T-helper 1 cell treated with Interleukin-12 subunit alpha and Interleukin-12 subunit beta and Interleukin-4 antibody, amounts not matched to agents 30 μg/mL and 1 μg/mL, for 36 hours (primary cell): ENCODE data around the gene ADIG.
A peak's percentile ranks its signal among the peaks of the same experiment; 100 is the strongest.
"Not testable (repeated sequence)": the region's sequence is repeated elsewhere in the genome, so short reads cannot be mapped to it uniquely, and the experiment has no call there.

Experiments used
- H3K27ac Mint-ChIP-seq: one replicate; pipeline ENCODE4 v1.8.0; 2021; ENCODE audit warnings: mild to moderate bottlenecking, mixed read lengths
- H3K27me3 Mint-ChIP-seq: one replicate; pipeline ENCODE4 v1.8.0; 2021; ENCODE audit warnings: low read depth, mixed read lengths
- H3K36me3 Mint-ChIP-seq: one replicate; pipeline ENCODE4 v1.8.0; 2021; ENCODE audit warnings: low read depth, mixed read lengths
- H3K4me1 Mint-ChIP-seq: one replicate; pipeline ENCODE4 v1.8.0; 2021; ENCODE audit warnings: low read depth, mixed read lengths
- H3K4me3 Mint-ChIP-seq: one replicate; pipeline ENCODE4 v1.8.0; 2021; ENCODE audit warnings: mild to moderate bottlenecking, moderate library complexity, mixed read lengths
- H3K9me3 Mint-ChIP-seq: one replicate; pipeline ENCODE4 v1.8.0; 2021; ENCODE audit warnings: mixed read lengths

Gene ADIG

GRCh38 chr20:38586181-38586525, 5.2 kb downstream of the ADIG start:
- no peaks in the 10 kb centered on the region for H3K36me3 Mint-ChIP-seq
- H3K4me3 Mint-ChIP-seq: no peak overlapping the region
- no peaks in the 10 kb centered on the region for H3K4me1 Mint-ChIP-seq
- no peaks in the 10 kb centered on the region for H3K27me3 Mint-ChIP-seq
- H3K27ac Mint-ChIP-seq: no peak overlapping the region
- no peaks in the 10 kb centered on the region for H3K9me3 Mint-ChIP-seq

GRCh38 chr20:38588303-38588702, 7.3 kb downstream of the ADIG start:
- Mint-ChIP-seq H3K9me3 (no peaks in the 10 kb centered on the region), H3K36me3 (no peaks in the 10 kb centered on the region), H3K27ac (no peak overlapping the region), H3K4me3 (no peak overlapping the region), H3K4me1 (no peaks in the 10 kb centered on the region), H3K27me3 (no peaks in the 10 kb centered on the region)

DNA sequence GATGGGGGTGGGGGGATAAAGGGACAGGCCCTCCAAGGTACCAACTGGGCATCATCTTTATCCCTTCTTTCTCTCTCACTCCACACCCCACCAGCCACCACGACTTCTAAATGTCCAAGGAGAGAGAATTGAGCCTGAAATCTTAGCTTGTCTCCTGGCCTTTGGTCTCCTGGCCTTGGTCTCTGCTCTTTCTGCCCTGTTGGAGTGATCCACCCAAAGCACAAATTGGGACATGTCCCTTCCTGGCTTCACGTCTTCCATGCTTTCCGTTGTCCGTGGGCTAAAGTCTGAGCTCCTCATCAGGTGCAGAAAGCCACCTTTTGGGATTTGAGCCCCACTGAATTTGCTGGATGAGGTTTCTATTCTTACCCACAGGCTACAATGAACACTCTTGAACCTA, 8.4 kb downstream of the ADIG start:
- Mint-ChIP-seq H3K4me3 (no peak overlapping the region), H3K36me3 (no peaks in the 10 kb centered on the region), H3K27ac (no peak overlapping the region), H3K9me3 (no peaks in the 10 kb centered on the region), H3K4me1 (no peaks in the 10 kb centered on the region), H3K27me3 (no peaks in the 10 kb centered on the region)

- Mint-ChIP-seq H3K36me3 (no peaks in the 10 kb centered on the region), H3K9me3 (no peaks in the 10 kb centered on the region), H3K27ac (no peak overlapping the region), H3K4me3 (no peak overlapping the region), H3K27me3 (no peaks in the 10 kb centered on the region), H3K4me1 (no peaks in the 10 kb centered on the region)
These were observed 9.1 kb downstream of the ADIG start for GRCh38 chr20:38589967-38590675.

DNA sequence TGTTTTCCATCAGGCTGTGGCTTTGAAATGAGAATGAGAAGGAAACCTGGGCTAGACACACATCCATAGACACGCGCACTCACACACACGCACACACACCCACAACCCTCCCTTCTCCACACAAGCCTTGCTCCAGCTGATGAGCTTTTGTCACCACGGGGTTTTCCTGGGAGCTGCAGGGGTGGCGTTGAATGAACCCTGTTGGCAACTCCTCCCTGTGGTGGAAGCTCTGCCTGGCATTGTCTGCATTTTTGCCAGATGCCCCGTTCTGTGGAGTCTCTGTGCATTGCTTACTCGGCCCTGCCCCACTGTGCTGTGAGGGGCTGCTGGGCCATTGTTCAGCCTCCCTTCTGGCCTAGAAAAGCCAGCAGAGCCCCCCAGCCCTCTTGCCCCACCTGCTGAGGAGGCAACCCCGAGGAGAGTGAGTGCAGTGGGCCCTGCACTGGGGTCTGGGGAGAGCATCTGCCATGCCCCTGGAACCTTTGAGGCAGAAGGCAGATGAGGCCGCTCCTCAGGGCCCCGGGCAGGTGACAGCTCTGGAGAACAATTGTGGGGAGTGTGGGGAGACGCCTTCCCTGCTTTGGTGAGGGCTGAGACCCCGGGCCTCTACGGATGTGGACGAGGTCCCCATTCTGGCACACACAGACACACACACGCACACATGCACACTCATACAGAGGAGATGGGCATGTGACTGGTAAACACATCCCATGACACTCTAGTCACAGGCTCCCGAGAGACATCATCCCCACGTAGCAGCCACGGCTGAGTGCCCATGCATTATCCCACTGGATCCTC, 9.9 kb downstream of the ADIG start:
- Mint-ChIP-seq H3K27me3 (no peaks in the 10 kb centered on the region), H3K4me3 (no peak overlapping the region), H3K36me3 (no peaks in the 10 kb centered on the region), H3K27ac (no peak overlapping the region), H3K9me3 (no peaks in the 10 kb centered on the region), H3K4me1 (no peaks in the 10 kb centered on the region)

DNA sequence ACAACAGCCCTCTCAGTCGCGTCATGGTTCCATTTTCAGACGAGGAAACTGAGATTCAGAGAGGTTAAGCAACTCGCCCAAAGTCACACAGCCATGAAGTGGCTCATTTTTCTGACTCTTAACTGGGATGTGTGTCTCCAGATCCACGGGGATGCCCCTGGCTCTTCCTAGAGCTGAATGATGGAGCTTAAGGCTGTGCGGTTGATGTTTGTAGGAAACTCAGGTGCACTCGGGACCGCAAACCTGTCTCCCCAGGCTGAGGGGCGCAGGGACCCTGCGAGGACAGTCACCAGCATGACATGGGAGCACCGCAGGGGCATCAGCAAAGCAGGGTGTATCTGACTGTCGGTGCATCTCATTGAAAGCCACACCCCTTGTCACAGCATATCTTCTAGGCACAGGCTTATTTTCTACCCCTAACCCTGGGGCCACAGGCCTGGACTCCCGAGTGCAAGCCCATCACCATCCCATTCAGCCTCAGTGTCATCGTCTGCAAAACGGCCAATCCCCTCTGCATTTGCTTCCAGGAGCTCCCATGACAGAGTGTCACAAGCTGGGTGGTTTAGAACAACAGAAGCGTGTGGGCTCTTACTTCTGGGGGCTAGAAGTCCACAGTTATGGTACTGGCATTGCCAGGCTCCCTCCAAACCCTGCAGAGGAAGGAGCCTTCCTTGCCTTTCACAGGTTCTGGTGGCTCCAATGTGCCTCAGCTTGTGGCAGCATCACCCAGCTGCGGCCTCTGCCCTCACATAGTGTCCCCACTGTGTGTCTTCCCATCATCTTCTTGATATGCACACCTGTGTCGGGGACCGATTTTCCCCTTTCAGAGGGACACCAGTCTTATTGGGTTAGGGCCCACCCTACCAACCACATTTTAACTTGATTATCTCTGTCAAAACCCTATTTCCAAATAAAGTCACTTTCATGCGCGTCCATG, 10.7 kb downstream of the ADIG start:
- H3K4me3 Mint-ChIP-seq: no peak overlapping the region
- no peaks in the 10 kb centered on the region for H3K27me3 Mint-ChIP-seq
- no peaks in the 10 kb centered on the region for H3K9me3 Mint-ChIP-seq
- H3K27ac Mint-ChIP-seq: no peak overlapping the region
- no peaks in the 10 kb centered on the region for H3K4me1 Mint-ChIP-seq
- no peaks in the 10 kb centered on the region for H3K36me3 Mint-ChIP-seq

DNA sequence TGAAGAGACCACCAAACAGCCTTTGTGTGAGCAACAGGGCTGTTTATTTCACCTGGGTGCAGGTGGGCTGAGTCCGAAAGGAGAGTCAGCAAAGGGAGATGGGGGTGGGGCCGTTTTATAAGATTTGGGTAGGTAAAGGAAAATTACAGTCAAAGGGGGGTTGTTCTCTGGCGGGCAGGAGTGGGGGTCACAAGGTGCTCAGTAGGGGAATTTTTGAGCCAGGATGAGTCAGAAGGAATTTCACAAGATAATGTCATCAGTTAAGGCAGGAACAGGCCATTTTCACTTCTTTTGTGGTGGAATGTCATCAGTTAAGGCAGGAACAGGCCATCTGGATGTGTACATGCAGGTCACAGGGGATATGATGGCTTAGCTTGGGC, 11.4 kb downstream of the ADIG start:
- H3K27me3 Mint-ChIP-seq, H3K4me1 Mint-ChIP-seq, H3K36me3 Mint-ChIP-seq, H3K4me3 Mint-ChIP-seq, H3K9me3 Mint-ChIP-seq, H3K27ac Mint-ChIP-seq: not testable (repeated sequence)

- H3K36me3 Mint-ChIP-seq, H3K4me3 Mint-ChIP-seq, H3K4me1 Mint-ChIP-seq, H3K27me3 Mint-ChIP-seq, H3K9me3 Mint-ChIP-seq, H3K27ac Mint-ChIP-seq: not testable (repeated sequence)
These were observed 13.3 kb downstream of the ADIG start for GRCh38 chr20:38594281-38594680.

- H3K27me3 Mint-ChIP-seq: peaks cover 14% of the 10 kb centered on the region
- H3K4me3 Mint-ChIP-seq, H3K27ac Mint-ChIP-seq, H3K4me1 Mint-ChIP-seq, H3K9me3 Mint-ChIP-seq, H3K36me3 Mint-ChIP-seq: not testable (repeated sequence)
These were observed 14.9 kb downstream of the ADIG start for GRCh38 chr20:38595886-38596285.

DNA sequence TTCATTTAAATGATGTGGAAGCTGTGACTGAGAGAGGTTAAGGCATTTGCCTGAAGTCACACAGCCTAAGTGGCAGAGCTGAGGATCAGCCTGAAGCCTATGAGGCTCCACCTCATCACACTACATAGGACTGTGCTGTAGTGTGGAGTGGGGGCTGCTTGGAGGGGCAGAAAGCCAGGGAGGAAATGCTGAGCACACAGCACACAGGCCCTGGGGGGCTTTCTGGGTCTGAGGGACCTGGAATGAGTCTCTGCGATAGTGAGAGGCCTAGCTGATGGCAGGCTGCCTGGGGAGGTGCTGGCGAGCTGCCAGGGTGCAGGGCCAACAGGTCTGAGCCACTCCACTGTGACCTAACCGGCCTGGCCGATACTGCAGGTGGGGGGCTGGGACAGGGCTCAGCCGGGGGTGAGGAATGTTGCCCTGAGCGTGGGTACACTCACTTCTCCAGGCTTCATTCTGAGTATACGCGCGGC, 18.4 kb downstream of the ADIG start:
- H3K27me3 Mint-ChIP-seq: peaks cover 42% of the 10 kb centered on the region
- H3K36me3 Mint-ChIP-seq: no peaks in the 10 kb centered on the region
- peaks cover 5% of the 10 kb centered on the region for H3K4me1 Mint-ChIP-seq
- no peaks in the 10 kb centered on the region for H3K9me3 Mint-ChIP-seq
- no peak overlapping the region for H3K4me3 Mint-ChIP-seq
- no peak overlapping the region for H3K27ac Mint-ChIP-seq

- Mint-ChIP-seq H3K36me3 (no peaks in the 10 kb centered on the region), H3K4me1 (peaks cover 5% of the 10 kb centered on the region), H3K9me3 (no peaks in the 10 kb centered on the region), H3K4me3 (no peak overlapping the region), H3K27ac (no peak overlapping the region), H3K27me3 (peaks cover 46% of the 10 kb centered on the region)
These were observed 19.1 kb downstream of the ADIG start for GRCh38 chr20:38600057-38600456.

GRCh38 chr20:38601216-38602184, 20.5 kb downstream of the ADIG start, which contains the start of gene ARHGAP40:
ARHGAP40 (plus strand) TSS chr20:38601809.
- peak within 1 kb of the TSS; percentile 31 for H3K4me3 Mint-ChIP-seq
- H3K9me3 Mint-ChIP-seq: no peaks in the 10 kb centered on the region
- H3K27ac Mint-ChIP-seq: no peak within 1 kb of the TSS
- no peaks in the 10 kb centered on the region for H3K36me3 Mint-ChIP-seq
- peaks cover 56% of the 10 kb centered on the region for H3K27me3 Mint-ChIP-seq
- H3K4me1 Mint-ChIP-seq: peaks cover 5% of the 10 kb centered on the region

DNA sequence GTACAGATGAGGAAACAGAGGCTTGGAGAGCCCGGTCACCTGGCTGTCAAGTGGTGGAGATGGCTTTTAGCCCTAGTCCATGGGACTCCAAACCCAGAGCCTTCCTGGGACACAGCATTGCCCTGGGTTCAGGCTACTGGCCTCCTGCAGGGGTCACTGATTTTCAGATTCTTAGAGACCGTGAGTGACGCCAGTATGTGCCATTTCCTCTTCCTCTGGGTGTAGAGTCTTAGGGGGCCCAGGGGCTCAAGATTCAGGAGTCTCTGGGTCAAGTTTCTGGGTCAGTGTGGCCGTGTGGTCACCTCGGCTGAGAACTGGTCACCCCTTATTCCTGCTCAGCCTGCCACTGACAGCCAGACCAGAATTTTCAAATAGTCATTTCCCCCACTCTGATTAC, 21.2 kb downstream of the ADIG start:
- Mint-ChIP-seq H3K27me3 (peaks cover 63% of the 10 kb centered on the region), H3K36me3 (no peaks in the 10 kb centered on the region), H3K4me3 (no peak overlapping the region), H3K9me3 (no peaks in the 10 kb centered on the region), H3K27ac (no peak overlapping the region), H3K4me1 (peaks cover 5% of the 10 kb centered on the region)

- no peak overlapping the region for H3K27ac Mint-ChIP-seq
- H3K4me1 Mint-ChIP-seq: peaks cover 5% of the 10 kb centered on the region
- peaks cover 65% of the 10 kb centered on the region for H3K27me3 Mint-ChIP-seq
- no peaks in the 10 kb centered on the region for H3K9me3 Mint-ChIP-seq
- no peaks in the 10 kb centered on the region for H3K36me3 Mint-ChIP-seq
- no peak overlapping the region for H3K4me3 Mint-ChIP-seq
These were observed 22.3 kb downstream of the ADIG start for GRCh38 chr20:38603286-38603685.
